ENCODE data around the gene HERPUD1. TPM values are rescaled to one million over a fixed set of nuclear protein-coding genes. Genes with fewer than 3 reads are reported as not detected.

HERPUD1 gene
- total and polyA plus RNA-seq, 2 of the 13 experiments (the other 11 are each of a cell fraction or from before 2014, with no cell fraction given) = 96.2 to 323 TPM

DNA sequence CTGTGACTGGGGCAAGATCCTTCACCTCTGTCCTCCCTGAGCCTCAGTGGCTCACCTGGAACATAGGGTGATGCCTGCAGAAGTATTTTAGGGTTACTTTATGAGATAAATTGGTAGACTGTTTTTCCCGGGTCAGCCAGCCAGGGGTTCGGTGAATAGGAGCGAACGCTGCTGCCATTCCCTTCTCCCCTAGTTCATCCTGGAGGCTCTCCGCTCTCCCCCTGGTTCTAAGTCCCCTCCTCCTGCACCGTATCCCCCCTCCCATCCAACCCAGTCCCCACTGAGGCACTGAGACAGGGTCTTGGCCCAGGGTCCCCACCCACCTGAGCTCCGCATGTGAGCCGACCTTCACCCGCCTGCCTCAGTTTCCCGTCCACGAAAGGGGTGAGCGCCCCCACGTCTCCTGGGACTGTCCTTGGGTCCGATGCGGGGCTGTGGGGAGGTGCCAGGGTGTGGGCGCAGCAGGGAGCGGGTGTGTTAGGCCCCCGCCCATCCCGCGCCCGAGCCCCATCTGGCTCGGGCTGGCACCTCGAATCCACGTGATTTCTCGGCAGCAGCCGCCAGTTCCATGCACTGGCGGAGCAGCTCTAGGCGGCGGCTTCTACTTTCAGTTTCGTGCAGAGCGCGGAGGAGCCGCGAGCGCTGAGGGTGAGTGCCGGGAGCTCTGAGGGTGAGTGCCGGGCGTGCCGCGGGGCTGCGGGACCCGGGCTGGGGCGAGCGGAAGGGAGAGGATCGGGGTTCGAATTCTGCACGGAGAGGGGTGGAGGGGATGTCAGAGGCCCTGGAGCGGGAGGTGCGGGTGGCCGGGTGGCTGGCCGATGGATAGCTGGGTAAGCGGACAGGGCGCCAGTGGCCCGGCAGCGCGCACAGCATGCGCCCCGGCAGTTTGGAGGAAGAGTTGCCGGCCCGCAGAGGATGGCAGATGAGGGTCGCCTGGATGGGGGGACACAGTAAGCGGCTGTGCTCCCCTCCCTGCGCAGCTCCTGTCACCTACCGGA lies 57.3 kb downstream of the HERPUD1 start, which contains the start of gene NLRC5 (continued):
- TF ChIP-seq, protein P1, sequence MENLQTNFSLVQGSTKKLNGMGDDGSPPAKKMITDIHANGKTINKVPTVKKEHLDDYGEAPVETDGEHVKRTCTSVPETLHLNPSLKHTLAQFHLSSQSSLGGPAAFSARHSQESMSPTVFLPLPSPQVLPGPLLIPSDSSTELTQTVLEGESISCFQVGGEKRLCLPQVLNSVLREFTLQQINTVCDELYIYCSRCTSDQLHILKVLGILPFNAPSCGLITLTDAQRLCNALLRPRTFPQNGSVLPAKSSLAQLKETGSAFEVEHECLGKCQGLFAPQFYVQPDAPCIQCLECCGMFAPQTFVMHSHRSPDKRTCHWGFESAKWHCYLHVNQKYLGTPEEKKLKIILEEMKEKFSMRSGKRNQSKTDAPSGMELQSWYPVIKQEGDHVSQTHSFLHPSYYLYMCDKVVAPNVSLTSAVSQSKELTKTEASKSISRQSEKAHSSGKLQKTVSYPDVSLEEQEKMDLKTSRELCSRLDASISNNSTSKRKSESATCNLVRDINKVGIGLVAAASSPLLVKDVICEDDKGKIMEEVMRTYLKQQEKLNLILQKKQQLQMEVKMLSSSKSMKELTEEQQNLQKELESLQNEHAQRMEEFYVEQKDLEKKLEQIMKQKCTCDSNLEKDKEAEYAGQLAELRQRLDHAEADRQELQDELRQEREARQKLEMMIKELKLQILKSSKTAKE (CRISPR knock-in tag; IDR thresholded peaks at IDR 0.05; ENCODE audit: borderline replicate concordance) = peak; percentile 37; the same call in 1 of the 2 replicates
- TF ChIP-seq ZNF629 (CRISPR knock-in tag; conservative IDR thresholded peaks at IDR 0.05) (0 out of 2 replicates have a peak, but pooled peaks have one; percentile 11), REXO4 (CRISPR knock-in tag; IDR thresholded peaks at IDR 0.05; ENCODE audit: borderline replicate concordance) (no peak), MBD4 (IDR thresholded peaks at IDR 0.05; ENCODE audit: borderline replicate concordance, low read length) (no peak), ELF4 (CRISPR knock-in tag; IDR thresholded peaks at IDR 0.05; ENCODE audit: borderline replicate concordance) (peak; percentile 31; the same call in 1 of the 2 replicates), ZNF564 (CRISPR knock-in tag; IDR thresholded peaks at IDR 0.05) (peak; percentile 87), MLLT10 (CRISPR knock-in tag; IDR thresholded peaks at IDR 0.05) (no peak), ZNF354B (CRISPR knock-in tag; IDR thresholded peaks at IDR 0.05) (no peak), IKZF1 (IDR thresholded peaks at IDR 0.05) (no peak), PAWR (CRISPR knock-in tag; IDR thresholded peaks at IDR 0.05; ENCODE audit: borderline replicate concordance) (no peak), ESRRA (CRISPR knock-in tag; IDR thresholded peaks at IDR 0.05; ENCODE audit: low read depth) (no peak), DPF2 (CRISPR knock-in tag; IDR thresholded peaks at IDR 0.05; ENCODE audit: borderline replicate concordance, low read depth) (no peak), TOE1 (CRISPR knock-in tag; IDR thresholded peaks at IDR 0.05) (no peak), KDM3A (CRISPR knock-in tag; IDR thresholded peaks at IDR 0.05; ENCODE audit: low read depth) (peak; percentile 94), PHF8 (CRISPR knock-in tag; IDR thresholded peaks at IDR 0.05) (peak; percentile 71), FOXJ3 (CRISPR knock-in tag; IDR thresholded peaks at IDR 0.05; ENCODE audit: borderline replicate concordance) (peak; percentile 38; the same call in 1 of the 2 replicates), ZNF432 (CRISPR knock-in tag; IDR thresholded peaks at IDR 0.05; ENCODE audit: borderline replicate concordance) (peak; percentile 79; the same call in 1 of the 2 replicates)
- TF ChIP-seq, protein P2, sequence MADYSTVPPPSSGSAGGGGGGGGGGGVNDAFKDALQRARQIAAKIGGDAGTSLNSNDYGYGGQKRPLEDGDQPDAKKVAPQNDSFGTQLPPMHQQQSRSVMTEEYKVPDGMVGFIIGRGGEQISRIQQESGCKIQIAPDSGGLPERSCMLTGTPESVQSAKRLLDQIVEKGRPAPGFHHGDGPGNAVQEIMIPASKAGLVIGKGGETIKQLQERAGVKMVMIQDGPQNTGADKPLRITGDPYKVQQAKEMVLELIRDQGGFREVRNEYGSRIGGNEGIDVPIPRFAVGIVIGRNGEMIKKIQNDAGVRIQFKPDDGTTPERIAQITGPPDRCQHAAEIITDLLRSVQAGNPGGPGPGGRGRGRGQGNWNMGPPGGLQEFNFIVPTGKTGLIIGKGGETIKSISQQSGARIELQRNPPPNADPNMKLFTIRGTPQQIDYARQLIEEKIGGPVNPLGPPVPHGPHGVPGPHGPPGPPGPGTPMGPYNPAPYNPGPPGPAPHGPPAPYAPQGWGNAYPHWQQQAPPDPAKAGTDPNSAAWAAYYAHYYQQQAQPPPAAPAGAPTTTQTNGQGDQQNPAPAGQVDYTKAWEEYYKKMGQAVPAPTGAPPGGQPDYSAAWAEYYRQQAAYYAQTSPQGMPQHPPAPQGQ (CRISPR knock-in tag; IDR thresholded peaks at IDR 0.05; ENCODE audit: borderline replicate concordance) = no peak
- TF ChIP-seq, protein P3, sequence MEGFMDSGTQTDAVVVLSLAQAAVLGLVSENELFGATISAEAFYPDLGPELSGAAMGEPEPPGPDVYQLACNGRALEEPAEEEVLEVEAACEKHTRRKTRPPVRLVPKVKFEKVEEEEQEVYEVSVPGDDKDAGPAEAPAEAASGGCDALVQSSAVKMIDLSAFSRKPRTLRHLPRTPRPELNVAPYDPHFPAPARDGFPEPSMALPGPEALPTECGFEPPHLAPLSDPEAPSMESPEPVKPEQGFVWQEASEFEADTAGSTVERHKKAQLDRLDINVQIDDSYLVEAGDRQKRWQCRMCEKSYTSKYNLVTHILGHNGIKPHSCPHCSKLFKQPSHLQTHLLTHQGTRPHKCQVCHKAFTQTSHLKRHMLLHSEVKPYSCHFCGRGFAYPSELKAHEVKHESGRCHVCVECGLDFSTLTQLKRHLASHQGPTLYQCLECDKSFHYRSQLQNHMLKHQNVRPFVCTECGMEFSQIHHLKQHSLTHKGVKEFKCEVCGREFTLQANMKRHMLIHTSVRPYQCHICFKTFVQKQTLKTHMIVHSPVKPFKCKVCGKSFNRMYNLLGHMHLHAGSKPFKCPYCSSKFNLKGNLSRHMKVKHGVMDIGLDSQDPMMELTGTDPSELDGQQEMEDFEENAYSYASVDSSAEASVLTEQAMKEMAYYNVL (CRISPR knock-in tag; IDR thresholded peaks at IDR 0.05; ENCODE audit: borderline replicate concordance) = 0 out of 2 replicates have a peak, but pooled peaks have one; percentile 36
- TF ChIP-seq, protein P4, sequence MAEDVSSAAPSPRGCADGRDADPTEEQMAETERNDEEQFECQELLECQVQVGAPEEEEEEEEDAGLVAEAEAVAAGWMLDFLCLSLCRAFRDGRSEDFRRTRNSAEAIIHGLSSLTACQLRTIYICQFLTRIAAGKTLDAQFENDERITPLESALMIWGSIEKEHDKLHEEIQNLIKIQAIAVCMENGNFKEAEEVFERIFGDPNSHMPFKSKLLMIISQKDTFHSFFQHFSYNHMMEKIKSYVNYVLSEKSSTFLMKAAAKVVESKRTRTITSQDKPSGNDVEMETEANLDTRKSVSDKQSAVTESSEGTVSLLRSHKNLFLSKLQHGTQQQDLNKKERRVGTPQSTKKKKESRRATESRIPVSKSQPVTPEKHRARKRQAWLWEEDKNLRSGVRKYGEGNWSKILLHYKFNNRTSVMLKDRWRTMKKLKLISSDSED (CRISPR knock-in tag; IDR thresholded peaks at IDR 0.05) = no peak
- TF ChIP-seq, protein P5, sequence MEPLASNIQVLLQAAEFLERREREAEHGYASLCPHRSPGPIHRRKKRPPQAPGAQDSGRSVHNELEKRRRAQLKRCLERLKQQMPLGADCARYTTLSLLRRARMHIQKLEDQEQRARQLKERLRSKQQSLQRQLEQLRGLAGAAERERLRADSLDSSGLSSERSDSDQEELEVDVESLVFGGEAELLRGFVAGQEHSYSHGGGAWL (CRISPR knock-in tag; IDR thresholded peaks at IDR 0.05) = peak; percentile 88
